Measurements from ENCODE around the gene DNM1.

The DNM1 gene

GRCh38 chr9:128280084-128280622 is 77.0 kb downstream of the DNM1 start:
- no peak for DNase-seq

- DNase-seq, result no peak
These were observed 79.3 kb downstream of the DNM1 start for GRCh38 chr9:128282500-128282899.

GRCh38 chr9:128285033-128285784 is 82.0 kb downstream of the DNM1 start:
- DNase-seq, result no peak

- DNase-seq, result no peak
These were observed 83.3 kb downstream of the DNM1 start for GRCh38 chr9:128286440-128286839.

- no peak for DNase-seq
These were observed 85.3 kb downstream of the DNM1 start for GRCh38 chr9:128288273-128289004.

- no peak for DNase-seq
These were observed 88.8 kb downstream of the DNM1 start for GRCh38 chr9:128292009-128292408.

GRCh38 chr9:128293091-128293490 is 89.9 kb downstream of the DNM1 start:
- DNase-seq, result no peak

GRCh38 chr9:128294142-128294541 is 91.0 kb downstream of the DNM1 start:
- DNase-seq, result no peak

GRCh38 chr9:128296340-128297220 is 93.4 kb downstream of the DNM1 start:
- DNase-seq, result no peak

- DNase-seq, result no peak
These were observed 94.1 kb downstream of the DNM1 start for GRCh38 chr9:128297221-128297773.

GRCh38 chr9:128298535-128299482 is 95.6 kb downstream of the DNM1 start:
- no peak for DNase-seq

- no peak for DNase-seq
These were observed 101.2 kb downstream of the DNM1 start for GRCh38 chr9:128304136-128304970.

All from activated CD4-positive, alpha-beta T cell treated with anti-CD3 and anti-CD28 coated beads for 4 hours (primary cell).